Activated naive CD4-positive, alpha-beta T cell treated with anti-CD3 and anti-CD28 coated beads, Interleukin-2, amount 50 U/mL, for 24 hours (primary cell): ENCODE measurements around the gene TTC38.

Experiments used
- H3K27ac Mint-ChIP-seq: one replicate; pipeline ENCODE4 v1.8.0; 2021; ENCODE audit warnings: mild to moderate bottlenecking, mixed read lengths
- H3K27me3 Mint-ChIP-seq: one replicate; pipeline ENCODE4 v1.8.0; 2021; ENCODE audit warnings: mixed read lengths
- H3K36me3 Mint-ChIP-seq: one replicate; pipeline ENCODE4 v1.8.0; 2021; ENCODE audit warnings: mixed read lengths
- H3K4me1 Mint-ChIP-seq: one replicate; pipeline ENCODE4 v1.8.0; 2021; ENCODE audit warnings: mixed read lengths
- H3K4me3 Mint-ChIP-seq: one replicate; pipeline ENCODE4 v1.8.0; 2021; ENCODE audit warnings: mild to moderate bottlenecking, mixed read lengths
- H3K9me3 Mint-ChIP-seq: one replicate; pipeline ENCODE4 v1.8.0; 2021; ENCODE audit warnings: mixed read lengths

Gene TTC38

GRCh38 chr22:46240506-46240905, 27.3 kb upstream of the TTC38 start:
- Mint-ChIP-seq H3K4me1 (peaks cover 16% of the 10 kb centered on the region), H3K4me3 (no peak overlapping the region), H3K27me3 (no peaks in the 10 kb centered on the region), H3K36me3 (peaks cover 3% of the 10 kb centered on the region), H3K27ac (no peak overlapping the region), H3K9me3 (no peaks in the 10 kb centered on the region)

GRCh38 chr22:46240907-46241306, 26.9 kb upstream of the TTC38 start:
- Mint-ChIP-seq H3K36me3 (peaks cover 1% of the 10 kb centered on the region), H3K4me3 (no peak overlapping the region), H3K27ac (no peak overlapping the region), H3K4me1 (peaks cover 16% of the 10 kb centered on the region), H3K9me3 (no peaks in the 10 kb centered on the region), H3K27me3 (no peaks in the 10 kb centered on the region)

GRCh38 chr22:46241396-46242007, 26.3 kb upstream of the TTC38 start:
- Mint-ChIP-seq H3K27ac (no peak overlapping the region), H3K4me3 (no peak overlapping the region), H3K27me3 (no peaks in the 10 kb centered on the region), H3K36me3 (peaks cover 1% of the 10 kb centered on the region), H3K4me1 (peaks cover 16% of the 10 kb centered on the region), H3K9me3 (no peaks in the 10 kb centered on the region)

- Mint-ChIP-seq H3K27ac (no peak overlapping the region), H3K4me1 (peaks cover 16% of the 10 kb centered on the region), H3K36me3 (peaks cover 1% of the 10 kb centered on the region), H3K27me3 (no peaks in the 10 kb centered on the region), H3K4me3 (no peak overlapping the region), H3K9me3 (no peaks in the 10 kb centered on the region)
These were observed 25.7 kb upstream of the TTC38 start for GRCh38 chr22:46242076-46242475.

GRCh38 chr22:46244771-46245170, 23.0 kb upstream of the TTC38 start:
- no peaks in the 10 kb centered on the region for H3K27me3 Mint-ChIP-seq
- H3K4me1 Mint-ChIP-seq, result peaks cover 18% of the 10 kb centered on the region
- no peaks in the 10 kb centered on the region for H3K9me3 Mint-ChIP-seq
- no peak overlapping the region for H3K4me3 Mint-ChIP-seq
- no peaks in the 10 kb centered on the region for H3K36me3 Mint-ChIP-seq
- no peak overlapping the region for H3K27ac Mint-ChIP-seq

GRCh38 chr22:46245511-46245910, 22.3 kb upstream of the TTC38 start:
- no peaks in the 10 kb centered on the region for H3K27me3 Mint-ChIP-seq
- H3K4me3 Mint-ChIP-seq, result no peak overlapping the region
- H3K9me3 Mint-ChIP-seq, result no peaks in the 10 kb centered on the region
- H3K27ac Mint-ChIP-seq, result no peak overlapping the region
- peaks cover 10% of the 10 kb centered on the region for H3K4me1 Mint-ChIP-seq
- H3K36me3 Mint-ChIP-seq, result no peaks in the 10 kb centered on the region

- Mint-ChIP-seq H3K27me3 (no peaks in the 10 kb centered on the region), H3K27ac (no peak overlapping the region), H3K4me3 (no peak overlapping the region)
These were observed 21.6 kb upstream of the TTC38 start for GRCh38 chr22:46246178-46246577.

GRCh38 chr22:46247443-46247975, 20.3 kb upstream of the TTC38 start:
- Mint-ChIP-seq H3K4me3 (no peak overlapping the region), H3K36me3 (no peaks in the 10 kb centered on the region), H3K27me3 (no peaks in the 10 kb centered on the region), H3K9me3 (no peaks in the 10 kb centered on the region), H3K27ac (no peak overlapping the region), H3K4me1 (peaks cover 23% of the 10 kb centered on the region)

More at GRCh38 chr22:46246178-46246577, 21.6 kb upstream of the TTC38 start:
- H3K9me3 Mint-ChIP-seq, result no peaks in the 10 kb centered on the region
- H3K4me1 Mint-ChIP-seq, result peaks cover 13% of the 10 kb centered on the region
- H3K36me3 Mint-ChIP-seq, result no peaks in the 10 kb centered on the region

- Mint-ChIP-seq H3K27me3 (no peaks in the 10 kb centered on the region), H3K4me3 (peak within 1 kb of the TSS; percentile 83), H3K27ac (peak within 1 kb of the TSS; percentile 74), H3K36me3 (no peaks in the 10 kb centered on the region), H3K9me3 (no peaks in the 10 kb centered on the region), H3K4me1 (peaks cover 29% of the 10 kb centered on the region)
These were observed 17.6 kb upstream of the TTC38 start, which contains the start of gene CDPF1 for GRCh38 chr22:46250035-46250782. TSS of gene CDPF1 (minus strand) at chr22:46250293. CDS start at chr22:46248284, 2,009 bp downstream.

GRCh38 chr22:46250783-46251125, 17.1 kb upstream of the TTC38 start:
- H3K27ac Mint-ChIP-seq, result peak overlapping the region; percentile 74
- peaks cover 29% of the 10 kb centered on the region for H3K4me1 Mint-ChIP-seq
- H3K36me3 Mint-ChIP-seq, result no peaks in the 10 kb centered on the region
- H3K27me3 Mint-ChIP-seq, result no peaks in the 10 kb centered on the region
- H3K4me3 Mint-ChIP-seq, result peak overlapping the region; percentile 83
- H3K9me3 Mint-ChIP-seq, result no peaks in the 10 kb centered on the region

GRCh38 chr22:46251266-46251665, 16.5 kb upstream of the TTC38 start:
- no peaks in the 10 kb centered on the region for H3K27me3 Mint-ChIP-seq
- H3K9me3 Mint-ChIP-seq, result no peaks in the 10 kb centered on the region
- peak overlapping the region; percentile 68 for H3K27ac Mint-ChIP-seq
- H3K4me3 Mint-ChIP-seq, result peak overlapping the region; percentile 83
- no peaks in the 10 kb centered on the region for H3K36me3 Mint-ChIP-seq
- H3K4me1 Mint-ChIP-seq, result peaks cover 29% of the 10 kb centered on the region

- H3K4me1 Mint-ChIP-seq, result peaks cover 29% of the 10 kb centered on the region
- no peaks in the 10 kb centered on the region for H3K27me3 Mint-ChIP-seq
- peak overlapping the region; percentile 83 for H3K4me3 Mint-ChIP-seq
- H3K9me3 Mint-ChIP-seq, result no peaks in the 10 kb centered on the region
- peak overlapping the region; percentile 68 for H3K27ac Mint-ChIP-seq
- H3K36me3 Mint-ChIP-seq, result no peaks in the 10 kb centered on the region
These were observed 15.9 kb upstream of the TTC38 start for GRCh38 chr22:46251816-46252380.

- H3K27ac Mint-ChIP-seq, result no peak overlapping the region
- no peaks in the 10 kb centered on the region for H3K36me3 Mint-ChIP-seq
- H3K4me3 Mint-ChIP-seq, result no peak overlapping the region
- H3K9me3 Mint-ChIP-seq, result no peaks in the 10 kb centered on the region
- H3K27me3 Mint-ChIP-seq, result peaks cover 15% of the 10 kb centered on the region
- peaks cover 13% of the 10 kb centered on the region for H3K4me1 Mint-ChIP-seq
These were observed 11.3 kb upstream of the TTC38 start for GRCh38 chr22:46256358-46256958.

GRCh38 chr22:46259374-46259773, 8.4 kb upstream of the TTC38 start:
- Mint-ChIP-seq H3K27me3 (peaks cover 37% of the 10 kb centered on the region), H3K27ac (no peak overlapping the region), H3K9me3 (no peaks in the 10 kb centered on the region), H3K4me3 (no peak overlapping the region), H3K4me1 (peaks cover 2% of the 10 kb centered on the region), H3K36me3 (no peaks in the 10 kb centered on the region)

- Mint-ChIP-seq H3K27me3 (peaks cover 39% of the 10 kb centered on the region), H3K9me3 (no peaks in the 10 kb centered on the region), H3K4me1 (no peaks in the 10 kb centered on the region), H3K27ac (no peak overlapping the region), H3K4me3 (no peak overlapping the region), H3K36me3 (no peaks in the 10 kb centered on the region)
These were observed 7.8 kb upstream of the TTC38 start for GRCh38 chr22:46260038-46260437.
